Panc1 (cell line): ENCODE measurements around the gene ZDHHC11.

Experiments
- CTCF ChIP-seq: fragments of 450-650 bp; IDR thresholded peaks from 2 replicates; pipeline ENCODE4 v1.5.1; 2017; ENCODE audit warnings: mild to moderate bottlenecking
- POLR2AphosphoS5 ChIP-seq: IDR thresholded peaks from 2 replicates; pipeline ENCODE4 v1.6.1; 2012; ENCODE audit warnings: mild to moderate bottlenecking, low read depth, low read length, moderate library complexity
- TF ChIP-seq, protein P1 (sequence below), 2 experiments: IDR thresholded peaks; 2 replicates each; pipeline ENCODE4 v1.6.1; 2011 to 2012; ENCODE audit warnings: low read depth in 2 of 2, control low read depth in 1 of 2, low read length in 1 of 2, mild to moderate bottlenecking in 1 of 2, moderate library complexity in 1 of 2; ENCODE audit not compliant: insufficient read depth in 1 of 2

DNA sequence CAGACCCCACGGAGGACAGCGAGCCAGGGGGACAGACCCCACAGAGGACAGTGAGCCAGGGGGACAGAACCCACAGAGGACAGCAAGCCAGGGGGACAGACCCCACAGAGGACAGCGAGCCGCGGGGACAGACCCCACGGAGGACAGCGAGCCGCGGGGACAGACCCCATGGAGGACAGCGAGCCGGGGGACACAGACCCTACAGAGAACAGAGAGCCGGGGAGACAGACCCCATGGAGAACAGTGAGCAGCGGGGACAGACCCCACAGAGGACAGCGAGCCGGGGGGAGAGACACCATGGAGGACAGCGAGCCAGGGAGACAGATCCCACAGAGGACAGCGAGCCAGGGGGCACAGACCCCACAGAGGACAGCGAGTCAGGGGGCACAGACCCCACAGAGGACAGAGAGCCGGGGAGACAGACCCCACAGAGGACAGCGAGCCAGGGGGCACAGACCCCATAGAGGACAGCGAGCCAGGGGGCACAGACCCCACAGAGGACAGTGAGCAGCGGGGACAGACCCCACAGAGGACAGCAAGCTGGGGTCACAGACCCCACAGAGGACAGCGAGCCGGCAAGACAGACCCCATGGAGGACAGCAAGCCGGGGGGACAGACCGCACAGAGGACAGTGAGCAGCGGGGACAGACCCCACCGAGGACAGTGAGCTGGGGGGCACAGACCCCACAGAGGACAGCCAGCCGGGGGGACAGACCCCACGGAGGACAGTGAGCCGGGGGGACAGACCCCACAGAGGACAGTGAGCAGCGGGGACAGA, 4.4 kb upstream of the ZDHHC11 start:
- TF ChIP-seq CTCF (no peak), POLR2AphosphoS5 (no peak)
- TF ChIP-seq, protein P1, sequence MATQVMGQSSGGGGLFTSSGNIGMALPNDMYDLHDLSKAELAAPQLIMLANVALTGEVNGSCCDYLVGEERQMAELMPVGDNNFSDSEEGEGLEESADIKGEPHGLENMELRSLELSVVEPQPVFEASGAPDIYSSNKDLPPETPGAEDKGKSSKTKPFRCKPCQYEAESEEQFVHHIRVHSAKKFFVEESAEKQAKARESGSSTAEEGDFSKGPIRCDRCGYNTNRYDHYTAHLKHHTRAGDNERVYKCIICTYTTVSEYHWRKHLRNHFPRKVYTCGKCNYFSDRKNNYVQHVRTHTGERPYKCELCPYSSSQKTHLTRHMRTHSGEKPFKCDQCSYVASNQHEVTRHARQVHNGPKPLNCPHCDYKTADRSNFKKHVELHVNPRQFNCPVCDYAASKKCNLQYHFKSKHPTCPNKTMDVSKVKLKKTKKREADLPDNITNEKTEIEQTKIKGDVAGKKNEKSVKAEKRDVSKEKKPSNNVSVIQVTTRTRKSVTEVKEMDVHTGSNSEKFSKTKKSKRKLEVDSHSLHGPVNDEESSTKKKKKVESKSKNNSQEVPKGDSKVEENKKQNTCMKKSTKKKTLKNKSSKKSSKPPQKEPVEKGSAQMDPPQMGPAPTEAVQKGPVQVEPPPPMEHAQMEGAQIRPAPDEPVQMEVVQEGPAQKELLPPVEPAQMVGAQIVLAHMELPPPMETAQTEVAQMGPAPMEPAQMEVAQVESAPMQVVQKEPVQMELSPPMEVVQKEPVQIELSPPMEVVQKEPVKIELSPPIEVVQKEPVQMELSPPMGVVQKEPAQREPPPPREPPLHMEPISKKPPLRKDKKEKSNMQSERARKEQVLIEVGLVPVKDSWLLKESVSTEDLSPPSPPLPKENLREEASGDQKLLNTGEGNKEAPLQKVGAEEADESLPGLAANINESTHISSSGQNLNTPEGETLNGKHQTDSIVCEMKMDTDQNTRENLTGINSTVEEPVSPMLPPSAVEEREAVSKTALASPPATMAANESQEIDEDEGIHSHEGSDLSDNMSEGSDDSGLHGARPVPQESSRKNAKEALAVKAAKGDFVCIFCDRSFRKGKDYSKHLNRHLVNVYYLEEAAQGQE (IDR thresholded peaks at IDR 0.05; ENCODE audit: insufficient read depth in 1 of 2, low read depth in 2 of 2, low read length in 1 of 2), result no peak
